Measurements from ENCODE around the gene CCT7.
A peak's percentile ranks its signal among the peaks of the same experiment; 100 is the strongest.

CCT7 gene

GRCh38 chr2:73269686-73270465 lies 35.8 kb downstream of the CCT7 start:
- peak; percentile 28 to 42 for DNase-seq

GRCh38 chr2:73272270-73272669 lies 38.2 kb downstream of the CCT7 start:
- no peak for DNase-seq

- no peak for DNase-seq
Measured at GRCh38 chr2:73279852-73280251, 45.7 kb downstream of the CCT7 start.

DNA sequence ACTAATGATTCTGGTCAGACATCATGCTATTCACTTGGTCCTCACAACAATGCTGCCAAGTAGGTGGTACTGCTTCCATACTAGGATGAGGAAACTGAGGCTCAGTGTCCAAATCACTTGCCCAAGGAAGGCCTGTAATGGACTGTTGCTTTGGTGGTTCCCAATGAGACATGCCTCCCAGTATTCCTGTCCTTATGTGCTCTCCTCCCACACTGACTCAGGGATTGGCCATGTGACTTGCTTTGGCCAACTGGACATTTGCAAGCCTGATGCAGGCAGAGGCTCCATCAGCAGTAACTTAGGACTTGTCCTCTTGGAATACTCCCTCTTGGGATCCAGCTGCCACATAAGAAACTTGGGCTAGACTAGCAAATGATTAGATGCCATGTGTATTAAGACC lies 47.1 kb downstream of the CCT7 start:
- no peak for DNase-seq

GRCh38 chr2:73282924-73283544 lies 48.9 kb downstream of the CCT7 start:
- no peak for DNase-seq

DNA sequence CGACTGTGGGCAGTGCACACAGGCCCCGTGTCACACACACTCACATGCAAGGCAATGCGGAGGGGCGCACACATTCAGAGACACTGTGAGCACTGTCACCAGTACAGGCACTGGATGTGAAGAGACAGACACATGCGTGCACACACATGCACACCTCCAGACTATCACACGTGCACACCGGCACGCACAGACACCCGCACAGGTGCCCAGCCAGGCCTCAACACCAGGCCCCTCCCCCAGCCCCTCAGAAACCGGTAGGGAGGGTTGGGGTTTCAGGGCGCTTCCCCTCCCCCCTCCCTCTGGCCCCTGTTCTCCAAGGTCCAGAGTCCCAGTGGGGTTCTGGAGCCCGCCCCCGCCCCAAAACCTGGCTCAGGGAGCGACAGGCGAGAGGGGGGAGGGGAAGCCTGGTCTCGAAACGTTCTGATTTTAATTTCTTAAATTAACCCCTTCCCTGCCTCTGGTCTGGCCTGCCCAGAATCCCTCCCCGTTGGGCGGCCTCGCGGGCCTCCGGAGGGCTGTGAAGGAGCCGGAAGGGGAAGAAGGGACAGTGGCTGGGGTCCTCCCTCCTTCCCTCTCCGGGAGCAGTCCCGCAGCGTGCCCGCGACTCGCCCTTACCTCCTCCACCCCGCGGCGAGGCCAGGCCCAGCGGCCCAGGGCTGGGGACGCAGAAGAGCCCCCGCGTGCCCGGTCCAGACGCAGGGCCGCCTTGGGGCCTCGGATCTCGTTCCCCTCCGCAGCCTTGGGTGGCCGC lies 49.6 kb downstream of the CCT7 start:
- peak; percentile 36 to 39 for DNase-seq

- peak; percentile 69 to 80 for DNase-seq
Measured at GRCh38 chr2:73284296-73285158, 50.4 kb downstream of the CCT7 start, which contains the start of gene FBXO41. Gene FBXO41 (minus strand): TSS chr2:73284478. CDS start chr2:73269630, 14,848 bp downstream.

- no peak for DNase-seq
Measured at GRCh38 chr2:73285159-73285739, 51.1 kb downstream of the CCT7 start.

DNA sequence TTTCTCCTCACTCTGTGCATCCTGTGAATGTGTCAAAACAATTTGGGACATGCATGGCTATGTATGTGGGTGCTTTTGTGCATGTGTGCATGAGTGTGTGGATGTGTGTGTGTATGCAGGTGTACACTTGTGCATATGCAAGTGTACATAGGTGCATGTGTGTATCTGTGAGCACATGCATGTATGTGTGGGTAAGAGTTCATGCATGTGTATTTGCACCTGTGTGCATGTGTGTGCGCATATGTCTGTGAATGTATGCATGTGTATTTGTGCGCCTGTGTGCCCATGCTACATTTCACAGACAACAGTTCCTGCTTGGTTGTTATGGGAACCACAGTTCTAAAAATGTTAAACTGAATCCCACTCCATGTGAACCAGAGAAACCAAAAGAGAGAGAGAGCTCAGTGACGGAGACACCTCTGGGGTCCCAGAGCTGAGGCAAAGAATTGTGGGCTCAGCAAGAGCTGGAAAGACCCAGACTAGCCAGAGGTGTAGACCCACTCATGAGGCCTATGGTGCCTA lies 52.1 kb downstream of the CCT7 start:
- DNase-seq: no peak

DNA sequence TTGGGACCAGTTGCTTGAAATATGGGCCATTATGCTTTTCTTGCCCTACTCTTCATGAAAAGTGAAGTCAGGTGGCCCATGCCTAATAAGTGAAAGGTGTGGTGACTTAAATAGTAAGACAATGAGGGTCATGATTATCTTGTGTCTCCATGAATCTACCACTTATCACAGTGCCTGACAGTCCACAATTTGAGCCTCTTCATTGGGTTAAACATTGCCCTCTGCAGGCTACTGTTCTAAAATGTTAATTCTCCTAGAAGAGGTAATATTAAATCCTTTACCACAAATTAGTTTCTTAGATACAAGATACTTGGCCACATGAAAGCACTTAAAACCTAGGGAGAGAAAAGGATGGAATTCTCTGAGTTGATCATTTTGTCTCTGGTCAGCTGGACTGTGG lies 55.2 kb downstream of the CCT7 start:
- no peak for DNase-seq

GRCh38 chr2:73290049-73290839 lies 56.1 kb downstream of the CCT7 start:
- DNase-seq: peak; percentile 67 to 83

GRCh38 chr2:73291093-73291460 lies 57.0 kb downstream of the CCT7 start:
- DNase-seq: no peak

- DNase-seq: peak; percentile 27 to 32
Measured at GRCh38 chr2:73291461-73292315, 57.6 kb downstream of the CCT7 start.

- no peak for DNase-seq
Measured at GRCh38 chr2:73292316-73292905, 58.3 kb downstream of the CCT7 start.

GRCh38 chr2:73292906-73293533 lies 58.9 kb downstream of the CCT7 start:
- DNase-seq: peak; percentile 21 to 24

GRCh38 chr2:73293534-73294171 lies 59.5 kb downstream of the CCT7 start, which contains the start of gene EGR4:
Gene EGR4 (minus strand): TSS chr2:73293548. CDS start chr2:73293317, 231 bp downstream.
- DNase-seq: peak; percentile 91 to 95

DNA sequence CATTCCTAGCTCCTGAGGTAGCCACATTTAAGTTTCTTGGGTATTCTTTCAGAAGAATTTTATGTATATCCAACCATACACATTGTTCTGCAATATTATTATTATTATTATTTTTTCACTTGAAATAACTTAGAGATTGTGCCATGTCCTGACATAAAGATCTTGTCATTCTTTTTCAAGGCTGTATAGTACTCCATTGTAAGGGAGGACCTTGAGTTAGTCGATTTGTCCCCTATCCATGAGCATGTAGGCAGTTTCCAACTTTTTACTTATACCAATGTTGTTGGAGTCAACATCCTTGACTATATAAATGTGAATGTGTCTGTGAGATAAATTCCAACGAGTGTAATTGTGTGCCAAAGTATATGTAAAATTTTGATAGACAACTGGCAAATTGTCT lies 60.1 kb downstream of the CCT7 start:
- DNase-seq: no peak

- peak in 1 of 2 experiments; percentile 25 for DNase-seq
Measured at GRCh38 chr2:73295751-73296400, 61.8 kb downstream of the CCT7 start.
